GM12892 (cell line): ENCODE results near the gene MRPL40.

Source experiments
- POLR2A ChIP-seq: IDR thresholded peaks from 2 replicates; pipeline ENCODE4 v1.6.1; 2011; ENCODE audit warnings: low read depth, low read length, control low read depth
- TAF1 ChIP-seq: IDR thresholded peaks from 2 replicates; pipeline ENCODE4 v1.6.1; 2011; ENCODE audit warnings: low read depth, mild to moderate bottlenecking, control low read depth, low read length, borderline replicate concordance

GRCh38 chr22:19456541-19456940 lies 24.2 kb downstream of the MRPL40 start:
- no peak for TF ChIP-seq TAF1
- TF ChIP-seq POLR2A: no peak
